Effector memory CD4-positive, alpha-beta T cell (primary cell): Measurements from ENCODE around the gene MAPT.

Experiments
- DNase-seq, 3 donors: peaks; one replicate each; pipeline ENCODE4 v3.0.0-alpha.2; 2020
- H3K27ac ChIP-seq: 2 replicates; pipeline ENCODE4 v1.7.0; 2013; ENCODE audit warnings: mild to moderate bottlenecking, low read length, moderate library complexity; ENCODE audit not compliant: insufficient read depth, poor library complexity, severe bottlenecking
- H3K27me3 ChIP-seq: replicated peaks from 2 replicates; pipeline ENCODE4 v1.7.0; 2013; ENCODE audit warnings: mild to moderate bottlenecking, low read length; ENCODE audit not compliant: insufficient read depth, control insufficient read depth, poor library complexity, severe bottlenecking
- H3K36me3 ChIP-seq: 2 replicates; pipeline ENCODE4 v1.7.0; 2013; ENCODE audit warnings: mild to moderate bottlenecking, low read length, moderate library complexity; ENCODE audit not compliant: control insufficient read depth, insufficient read depth
- H3K4me1 ChIP-seq: 2 replicates; pipeline ENCODE4 v1.7.0; 2013; ENCODE audit warnings: low read length, mild to moderate bottlenecking; ENCODE audit not compliant: control insufficient read depth, insufficient read depth, poor library complexity, severe bottlenecking
- H3K4me3 ChIP-seq: 2 replicates; pipeline ENCODE4 v1.7.0; 2013; ENCODE audit warnings: low read length, low read depth, mild to moderate bottlenecking; ENCODE audit not compliant: insufficient read depth, poor library complexity, severe bottlenecking
- H3K9me3 ChIP-seq: 2 replicates; pipeline ENCODE4 v1.7.0; 2013; ENCODE audit warnings: mild to moderate bottlenecking, low read length, moderate library complexity; ENCODE audit not compliant: control insufficient read depth

Gene MAPT

GRCh38 chr17:45874151-45874550 is 20.2 kb upstream of the MAPT start:
- Histone ChIP-seq H3K9me3 (no peaks in the 10 kb centered on the region), H3K4me3 (no peak overlapping the region), H3K27me3 (no peaks in the 10 kb centered on the region), H3K36me3 (no peaks in the 10 kb centered on the region), H3K4me1 (peaks cover 12% of the 10 kb centered on the region), H3K27ac (peak overlapping the region; percentile 49)
- DNase-seq, result no peak

GRCh38 chr17:45876539-45876938 is 17.8 kb upstream of the MAPT start:
- Histone ChIP-seq H3K9me3 (no peaks in the 10 kb centered on the region), H3K4me1 (peaks cover 12% of the 10 kb centered on the region), H3K4me3 (no peak overlapping the region), H3K27me3 (no peaks in the 10 kb centered on the region), H3K27ac (no peak overlapping the region), H3K36me3 (no peaks in the 10 kb centered on the region)
- DNase-seq, result no peak

GRCh38 chr17:45877467-45877866 is 16.9 kb upstream of the MAPT start:
- DNase-seq, result no peak
- H3K4me3 ChIP-seq, result no peak overlapping the region
- H3K4me1 ChIP-seq, result peaks cover 12% of the 10 kb centered on the region
- H3K27me3 ChIP-seq, result no peaks in the 10 kb centered on the region
- no peaks in the 10 kb centered on the region for H3K36me3 ChIP-seq
- H3K9me3 ChIP-seq, result no peaks in the 10 kb centered on the region
- H3K27ac ChIP-seq, result no peak overlapping the region

GRCh38 chr17:45883063-45883462 is 11.3 kb upstream of the MAPT start:
- Histone ChIP-seq H3K27ac (no peak overlapping the region), H3K9me3 (no peaks in the 10 kb centered on the region), H3K4me1 (no peaks in the 10 kb centered on the region), H3K4me3 (no peak overlapping the region), H3K27me3 (no peaks in the 10 kb centered on the region), H3K36me3 (no peaks in the 10 kb centered on the region)
- DNase-seq, result no peak

- DNase-seq, result no peak
- Histone ChIP-seq H3K27me3 (no peaks in the 10 kb centered on the region), H3K9me3 (no peaks in the 10 kb centered on the region), H3K4me3 (no peak overlapping the region), H3K36me3 (no peaks in the 10 kb centered on the region), H3K27ac (no peak overlapping the region), H3K4me1 (no peaks in the 10 kb centered on the region)
Observed at GRCh38 chr17:45886852-45887251, 7.5 kb upstream of the MAPT start.

GRCh38 chr17:45888392-45888791 is 6.0 kb upstream of the MAPT start:
- H3K27ac ChIP-seq, result no peak overlapping the region
- H3K4me3 ChIP-seq, result no peak overlapping the region
- H3K9me3 ChIP-seq, result no peaks in the 10 kb centered on the region
- no peaks in the 10 kb centered on the region for H3K27me3 ChIP-seq
- no peak for DNase-seq
- H3K36me3 ChIP-seq, result no peaks in the 10 kb centered on the region
- no peaks in the 10 kb centered on the region for H3K4me1 ChIP-seq

GRCh38 chr17:45889579-45889978 is 4.8 kb upstream of the MAPT start:
- no peak for DNase-seq
- peaks cover 1% of the 10 kb centered on the region for H3K4me1 ChIP-seq

GRCh38 chr17:45893725-45894021 is 681 bp upstream of the MAPT start:
- Histone ChIP-seq H3K36me3 (no peaks in the 10 kb centered on the region), H3K27ac (peak overlapping the region; percentile 58), H3K9me3 (no peaks in the 10 kb centered on the region), H3K27me3 (peaks cover 17% of the 10 kb centered on the region), H3K4me3 (peak overlapping the region; percentile 95), H3K4me1 (peaks cover 26% of the 10 kb centered on the region)
- no peak for DNase-seq

More at GRCh38 chr17:45889579-45889978, 4.8 kb upstream of the MAPT start:
- Histone ChIP-seq H3K36me3 (no peaks in the 10 kb centered on the region), H3K27ac (no peak overlapping the region), H3K27me3 (no peaks in the 10 kb centered on the region), H3K9me3 (no peaks in the 10 kb centered on the region), H3K4me3 (no peak overlapping the region)

GRCh38 chr17:45895304-45895968 is 1.1 kb downstream of the MAPT start:
- H3K27me3 ChIP-seq, result peaks cover 25% of the 10 kb centered on the region

GRCh38 chr17:45895969-45896785 is 1.8 kb downstream of the MAPT start:
- Histone ChIP-seq H3K27ac (no peak overlapping the region), H3K36me3 (no peaks in the 10 kb centered on the region), H3K9me3 (no peaks in the 10 kb centered on the region), H3K4me1 (peaks cover 26% of the 10 kb centered on the region), H3K4me3 (peak overlapping the region; percentile 95), H3K27me3 (peaks cover 25% of the 10 kb centered on the region)
- DNase-seq, result no peak

More at GRCh38 chr17:45895304-45895968, 1.1 kb downstream of the MAPT start:
- Histone ChIP-seq H3K9me3 (no peaks in the 10 kb centered on the region), H3K4me1 (peaks cover 26% of the 10 kb centered on the region), H3K4me3 (peak overlapping the region; percentile 95), H3K27ac (no peak overlapping the region), H3K36me3 (no peaks in the 10 kb centered on the region)
- DNase-seq, result peak in 2 of 3 donors; percentile 11 to 15
